ENCODE data around the gene LRRN3.

LRRN3 gene

GRCh38 chr7:111108000-111108399 lies 17.1 kb downstream of the LRRN3 start:
- DNase-seq: no peak

GRCh38 chr7:111108496-111108895 lies 17.6 kb downstream of the LRRN3 start:
- no peak for DNase-seq

GRCh38 chr7:111112439-111112838 lies 21.5 kb downstream of the LRRN3 start:
- no peak for DNase-seq

- DNase-seq: no peak
Observed at GRCh38 chr7:111113263-111114017, 22.5 kb downstream of the LRRN3 start.

- DNase-seq: no peak
Observed at GRCh38 chr7:111115966-111116365, 25.0 kb downstream of the LRRN3 start.

GRCh38 chr7:111126987-111127386 lies 36.1 kb downstream of the LRRN3 start:
- DNase-seq: no peak

GRCh38 chr7:111129435-111129834 lies 38.5 kb downstream of the LRRN3 start:
- DNase-seq: no peak

GRCh38 chr7:111132833-111133232 lies 41.9 kb downstream of the LRRN3 start:
- DNase-seq: no peak

GRCh38 chr7:111137296-111138192 lies 46.6 kb downstream of the LRRN3 start:
- DNase-seq: peak; percentile 21 to 29

GRCh38 chr7:111138193-111138569 lies 47.3 kb downstream of the LRRN3 start:
- DNase-seq: peak; percentile 51 to 55

- no peak for DNase-seq
Observed at GRCh38 chr7:111138586-111138985, 47.7 kb downstream of the LRRN3 start.

GRCh38 chr7:111140091-111140865 lies 49.4 kb downstream of the LRRN3 start:
- no peak for DNase-seq

GRCh38 chr7:111145472-111145871 lies 54.5 kb downstream of the LRRN3 start:
- DNase-seq: no peak

- DNase-seq: no peak
Observed at GRCh38 chr7:111146136-111146535, 55.2 kb downstream of the LRRN3 start.

GRCh38 chr7:111147708-111148533 lies 57.0 kb downstream of the LRRN3 start:
- no peak for DNase-seq

GRCh38 chr7:111150709-111151108 lies 59.8 kb downstream of the LRRN3 start:
- DNase-seq: no peak

- DNase-seq: no peak
Observed at GRCh38 chr7:111159426-111159825, 68.5 kb downstream of the LRRN3 start.

- DNase-seq: no peak
Observed at GRCh38 chr7:111160297-111160696, 69.4 kb downstream of the LRRN3 start.

GRCh38 chr7:111162692-111163091 lies 71.8 kb downstream of the LRRN3 start:
- DNase-seq: no peak

- no peak for DNase-seq
Observed at GRCh38 chr7:111164442-111164841, 73.5 kb downstream of the LRRN3 start.

GRCh38 chr7:111168182-111168581 lies 77.3 kb downstream of the LRRN3 start:
- DNase-seq: no peak

- DNase-seq: no peak
Observed at GRCh38 chr7:111172564-111173257, 81.8 kb downstream of the LRRN3 start.
